Smooth muscle cell (in vitro differentiated cells): ENCODE data around the gene RAPGEF4. TPM values are rescaled to one million over a fixed set of nuclear protein-coding genes. Genes with fewer than 3 reads are reported as not detected.

Experiments
- DNase-seq: peaks from one replicate; lab custom pipeline; 2025; ENCODE audit not compliant: unreplicated experiment; lab: John Stamatoyannopoulos, UW
- H2AFZ ChIP-seq: fragments of 200-600 bp; sonication (generic); 2 replicates; pipeline ENCODE4 v1.6.0; 2016; ENCODE audit warnings: antibody characterized with exemption, low read depth, mild to moderate bottlenecking
- H3F3A ChIP-seq: fragments of 200-600 bp; sonication (generic); 2 replicates; pipeline ENCODE4 v1.6.0; 2017; ENCODE audit warnings: antibody characterized with exemption, low read depth
- H3K27ac ChIP-seq: fragments of 200-600 bp; sonication (generic); 2 replicates; pipeline ENCODE4 v1.5.1; 2016; ENCODE audit warnings: low read depth, mild to moderate bottlenecking
- H3K27me3 ChIP-seq: fragments of 200-600 bp; sonication (generic); 2 replicates; pipeline ENCODE4 v1.6.1; 2016; ENCODE audit warnings: low read depth, mild to moderate bottlenecking
- H3K36me3 ChIP-seq: fragments of 200-600 bp; sonication (generic); 2 replicates; pipeline ENCODE4 v1.5.1; 2016; ENCODE audit warnings: low read depth
- H3K4me1 ChIP-seq: fragments of 200-600 bp; sonication (generic); 2 replicates; pipeline ENCODE4 v1.5.1; 2016; ENCODE audit warnings: low read depth
- H3K4me2 ChIP-seq: fragments of 200-600 bp; sonication (generic); 2 replicates; pipeline ENCODE4 v1.6.0; 2016; ENCODE audit warnings: mild to moderate bottlenecking
- H3K4me3 ChIP-seq: fragments of 200-600 bp; sonication (generic); 2 replicates; pipeline ENCODE4 v1.5.1; 2016; ENCODE audit warnings: mild to moderate bottlenecking
- H3K79me2 ChIP-seq: fragments of 200-600 bp; sonication (generic); 2 replicates; pipeline ENCODE4 v1.6.0; 2016; ENCODE audit warnings: low read depth, mild to moderate bottlenecking
- H3K9ac ChIP-seq: fragments of 200-600 bp; sonication (generic); 2 replicates; pipeline ENCODE4 v1.6.0; 2016; ENCODE audit warnings: low read depth
- H3K9me3 ChIP-seq: fragments of 200-600 bp; sonication (generic); replicated peaks from 2 replicates; pipeline ENCODE4 v1.5.1; 2016; ENCODE audit warnings: low read depth
- H4K20me1 ChIP-seq: fragments of 200-600 bp; sonication (generic); 2 replicates; pipeline ENCODE4 v1.6.0; 2016; ENCODE audit warnings: low read depth
- WGBS: methylation state at CpG from one replicate; pipeline ENCODE4 v1.1.7; 2016; ENCODE audit warnings: low lambda C conversion rate; 5-methylcytosine and 5-hydroxymethylcytosine counted together
- polyA plus RNA-seq: library from polyadenylated mRNA; unstranded; fragments of >200 nt; fragmentation: Nextera tagmentation; extraction: Ambion mirVana; gene quantifications from 2 replicates; pipeline ENCODE4 v1.2.1, GENCODE V29; 2016
- total RNA-seq: library from RNA; depleted of rRNA; stranded (reverse); fragments of >200 nt; gene quantifications from 2 replicates; pipeline ENCODE4 v1.2.3, GENCODE V29; 2014
- TF ChIP-seq, protein P1 (sequence below): fragments of 200-600 bp; sonication (generic); IDR thresholded peaks from 2 replicates; pipeline ENCODE4 v1.5.1; 2017; ENCODE audit warnings: borderline replicate concordance, mild to moderate bottlenecking, antibody characterized with exemption; ENCODE audit not compliant: insufficient read depth, poor library complexity, severe bottlenecking

RAPGEF4 gene
- total and polyA plus RNA-seq, 2 experiments from 2014 or later: 0.35 to 2.7 TPM

DNA sequence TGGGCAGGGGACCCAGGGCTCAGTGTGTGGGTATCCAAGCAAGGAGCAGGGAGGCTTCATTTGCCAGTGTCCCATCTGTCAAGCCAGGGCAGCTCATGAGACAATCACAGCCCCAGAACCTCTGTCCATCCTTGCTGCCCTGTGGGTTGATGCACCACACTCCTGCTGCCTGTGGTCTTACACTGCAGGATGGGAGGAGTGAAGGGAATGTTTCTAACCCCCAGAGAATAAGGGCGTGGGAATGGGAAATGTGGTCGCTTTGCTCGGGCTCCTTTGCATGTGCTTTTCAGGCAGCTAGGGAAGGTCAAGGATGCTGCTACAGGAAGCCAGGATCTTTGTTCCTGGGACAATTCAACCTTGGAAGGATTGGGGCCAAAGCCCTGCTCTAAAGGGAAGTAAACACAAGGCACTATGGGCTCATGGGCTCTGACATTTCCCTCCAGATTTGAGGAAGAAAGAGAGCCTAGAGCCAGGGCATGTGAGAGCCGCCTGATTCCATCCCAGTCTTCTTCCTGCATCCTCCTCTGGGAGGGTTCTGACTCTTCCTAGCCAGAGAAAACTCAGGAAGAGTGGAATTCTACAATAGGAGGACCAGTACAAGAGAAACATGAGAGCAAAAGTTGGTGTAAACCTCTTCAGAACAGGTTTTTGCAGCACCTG is 321.2 kb downstream of the RAPGEF4 start:
- Histone ChIP-seq H3K27me3 (no peaks in the 10 kb centered on the region), H3K4me3 (no peak overlapping the region), H3K9ac (no peak overlapping the region), H3K27ac (no peak overlapping the region), H2AFZ (no peak overlapping the region), H3K4me1 (peaks cover 5% of the 10 kb centered on the region), H3K36me3 (no peaks in the 10 kb centered on the region), H3K79me2 (no peaks in the 10 kb centered on the region), H3K9me3 (no peaks in the 10 kb centered on the region), H3F3A (no peaks in the 10 kb centered on the region), H4K20me1 (no peaks in the 10 kb centered on the region), H3K4me2 (no peak overlapping the region)
- TF ChIP-seq, protein P1, sequence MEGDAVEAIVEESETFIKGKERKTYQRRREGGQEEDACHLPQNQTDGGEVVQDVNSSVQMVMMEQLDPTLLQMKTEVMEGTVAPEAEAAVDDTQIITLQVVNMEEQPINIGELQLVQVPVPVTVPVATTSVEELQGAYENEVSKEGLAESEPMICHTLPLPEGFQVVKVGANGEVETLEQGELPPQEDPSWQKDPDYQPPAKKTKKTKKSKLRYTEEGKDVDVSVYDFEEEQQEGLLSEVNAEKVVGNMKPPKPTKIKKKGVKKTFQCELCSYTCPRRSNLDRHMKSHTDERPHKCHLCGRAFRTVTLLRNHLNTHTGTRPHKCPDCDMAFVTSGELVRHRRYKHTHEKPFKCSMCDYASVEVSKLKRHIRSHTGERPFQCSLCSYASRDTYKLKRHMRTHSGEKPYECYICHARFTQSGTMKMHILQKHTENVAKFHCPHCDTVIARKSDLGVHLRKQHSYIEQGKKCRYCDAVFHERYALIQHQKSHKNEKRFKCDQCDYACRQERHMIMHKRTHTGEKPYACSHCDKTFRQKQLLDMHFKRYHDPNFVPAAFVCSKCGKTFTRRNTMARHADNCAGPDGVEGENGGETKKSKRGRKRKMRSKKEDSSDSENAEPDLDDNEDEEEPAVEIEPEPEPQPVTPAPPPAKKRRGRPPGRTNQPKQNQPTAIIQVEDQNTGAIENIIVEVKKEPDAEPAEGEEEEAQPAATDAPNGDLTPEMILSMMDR: no peak
- WGBS: 85% methylated on average over 4 of the region's 4 CpGs
- no peak for DNase-seq

DNA sequence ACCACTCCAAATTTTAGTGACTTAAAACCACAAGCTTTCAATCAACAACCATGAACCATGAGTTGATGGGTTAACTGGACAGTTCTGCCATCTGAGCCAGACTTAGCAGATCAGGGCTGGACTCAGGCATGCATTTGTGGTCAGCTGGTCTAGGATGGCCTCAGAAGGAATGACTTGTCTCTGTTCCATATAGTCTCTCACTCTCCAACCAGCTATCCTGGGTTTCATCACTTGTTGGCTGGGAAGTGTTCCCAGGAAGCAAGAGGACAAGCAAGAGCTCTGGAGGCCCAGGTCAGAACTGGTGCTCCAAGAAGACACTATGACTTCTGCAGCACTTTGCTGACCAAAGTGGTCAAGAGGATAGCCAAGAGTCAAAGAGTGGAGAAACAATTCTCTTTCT is 322.5 kb downstream of the RAPGEF4 start:
- H4K20me1 ChIP-seq: no peaks in the 10 kb centered on the region
- no peaks in the 10 kb centered on the region for H3K79me2 ChIP-seq
- no peaks in the 10 kb centered on the region for H3F3A ChIP-seq
- H3K27me3 ChIP-seq: no peaks in the 10 kb centered on the region
- H3K9me3 ChIP-seq: no peaks in the 10 kb centered on the region
- no peak overlapping the region for H3K4me2 ChIP-seq
- H3K9ac ChIP-seq: no peak overlapping the region
- H3K4me1 ChIP-seq: peaks cover 5% of the 10 kb centered on the region
- H3K4me3 ChIP-seq: no peak overlapping the region
- TF ChIP-seq, protein P1: no peak
- no peak overlapping the region for H2AFZ ChIP-seq
- no peak overlapping the region for H3K27ac ChIP-seq
- no peak for DNase-seq
- no peaks in the 10 kb centered on the region for H3K36me3 ChIP-seq

DNA sequence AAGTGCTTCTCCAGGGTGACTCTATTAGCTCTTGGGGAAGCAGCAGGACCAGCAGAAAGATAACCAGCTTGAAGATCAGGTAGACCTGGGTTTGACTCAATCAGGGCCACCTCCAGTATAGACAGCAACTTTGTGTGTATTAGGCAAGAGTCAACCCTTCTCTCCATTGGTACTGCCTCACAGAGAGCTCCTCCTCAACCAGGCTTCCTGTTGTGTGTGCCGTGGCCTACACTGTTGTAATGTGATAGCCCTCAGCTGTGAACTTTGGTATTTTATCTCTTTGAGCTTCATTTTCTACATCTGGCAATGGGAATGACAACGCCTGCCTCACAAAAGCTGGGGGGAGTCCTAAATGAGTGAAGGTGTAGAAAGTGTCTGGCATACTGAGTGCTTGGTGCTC is 323.0 kb downstream of the RAPGEF4 start:
- H3K4me2 ChIP-seq: no peak overlapping the region
- WGBS: 91% methylated on average over 2 of the region's 2 CpGs
- H3K79me2 ChIP-seq: no peaks in the 10 kb centered on the region
- no peaks in the 10 kb centered on the region for H3K9me3 ChIP-seq
- no peak overlapping the region for H3K27ac ChIP-seq
- no peaks in the 10 kb centered on the region for H3F3A ChIP-seq
- no peaks in the 10 kb centered on the region for H4K20me1 ChIP-seq
- no peak overlapping the region for H2AFZ ChIP-seq
- H3K4me1 ChIP-seq: peaks cover 5% of the 10 kb centered on the region
- no peaks in the 10 kb centered on the region for H3K36me3 ChIP-seq
- DNase-seq: no peak
- H3K27me3 ChIP-seq: no peaks in the 10 kb centered on the region
- no peak overlapping the region for H3K4me3 ChIP-seq
- TF ChIP-seq, protein P1: no peak
- H3K9ac ChIP-seq: no peak overlapping the region

DNA sequence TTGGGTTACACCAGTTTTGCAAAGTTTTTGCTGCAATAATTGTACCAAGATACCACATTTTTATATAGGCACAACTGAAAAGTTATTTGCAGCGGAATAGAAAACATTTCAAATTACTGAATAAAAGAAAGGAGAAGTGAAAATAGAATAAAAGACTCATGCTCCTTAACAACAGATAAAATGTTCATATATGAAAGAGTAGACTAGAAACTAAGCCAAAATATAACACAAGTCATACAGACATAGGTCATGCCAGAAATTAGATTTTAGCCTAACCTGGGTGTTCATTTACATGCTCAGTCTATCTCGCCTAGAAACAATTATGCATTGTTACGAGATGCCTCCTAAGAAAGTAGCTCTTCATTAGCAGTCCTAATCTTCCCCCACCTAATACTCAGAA is 323.6 kb downstream of the RAPGEF4 start:
- Histone ChIP-seq H3K27ac (no peak overlapping the region), H3K4me2 (no peak overlapping the region), H2AFZ (no peak overlapping the region), H3K9me3 (no peaks in the 10 kb centered on the region), H3F3A (no peaks in the 10 kb centered on the region), H3K9ac (no peak overlapping the region), H3K4me1 (peaks cover 1% of the 10 kb centered on the region), H3K27me3 (no peaks in the 10 kb centered on the region), H3K4me3 (no peak overlapping the region), H4K20me1 (no peaks in the 10 kb centered on the region), H3K36me3 (no peaks in the 10 kb centered on the region), H3K79me2 (no peaks in the 10 kb centered on the region)
- WGBS: 100% methylated on average over 3 of the region's 3 CpGs
- no peak for DNase-seq
- TF ChIP-seq, protein P1: no peak
